Large intestine (tissue), 3 donors: ENCODE data around the gene PRSS53. TPM values are rescaled to one million over a fixed set of nuclear protein-coding genes. Genes with fewer than 3 reads are reported as not detected.

Experiments used
- DNase-seq, 2 donors: peaks; one replicate each; pipeline versions ENCODE4 v3.0.0 to v3.0.0-alpha.2; 2013
- H3K27ac ChIP-seq: one replicate; pipeline ENCODE4 v1.5.1; 2013; ENCODE audit warnings: low read length
- H3K27me3 ChIP-seq: 2 replicates; pipeline ENCODE4 v1.6.1; 2013; ENCODE audit warnings: low read length; ENCODE audit not compliant: control insufficient read depth, insufficient read depth
- H3K36me3 ChIP-seq: 2 replicates; pipeline ENCODE4 v1.6.1; 2013; ENCODE audit warnings: low read length; ENCODE audit not compliant: control insufficient read depth, insufficient read depth
- H3K4me1 ChIP-seq: one replicate; pipeline ENCODE4 v1.6.1; 2013; ENCODE audit warnings: low read length; ENCODE audit not compliant: control insufficient read depth, insufficient read depth
- H3K4me3 ChIP-seq: one replicate; pipeline ENCODE4 v1.5.1; 2013; ENCODE audit warnings: low read length
- H3K9me3 ChIP-seq: one replicate; pipeline ENCODE4 v1.6.1; 2013; ENCODE audit warnings: mild to moderate bottlenecking, low read depth, low read length, moderate library complexity; ENCODE audit not compliant: control insufficient read depth
- WGBS: methylation state at CpG from one replicate; pipeline ENCODE4 v1.1.5; 2013; ENCODE audit warnings: low lambda C conversion rate; ENCODE audit not compliant: insufficient coverage; 5-methylcytosine and 5-hydroxymethylcytosine counted together
- polyA plus RNA-seq: library from polyadenylated mRNA; unstranded; fragments of 120-200 nt; gene quantifications from one replicate; pipeline ENCODE4 v1.2.1, GENCODE V29; 2013

PRSS53 gene
- polyA plus RNA-seq, 1 donor: 1.8 TPM

DNA sequence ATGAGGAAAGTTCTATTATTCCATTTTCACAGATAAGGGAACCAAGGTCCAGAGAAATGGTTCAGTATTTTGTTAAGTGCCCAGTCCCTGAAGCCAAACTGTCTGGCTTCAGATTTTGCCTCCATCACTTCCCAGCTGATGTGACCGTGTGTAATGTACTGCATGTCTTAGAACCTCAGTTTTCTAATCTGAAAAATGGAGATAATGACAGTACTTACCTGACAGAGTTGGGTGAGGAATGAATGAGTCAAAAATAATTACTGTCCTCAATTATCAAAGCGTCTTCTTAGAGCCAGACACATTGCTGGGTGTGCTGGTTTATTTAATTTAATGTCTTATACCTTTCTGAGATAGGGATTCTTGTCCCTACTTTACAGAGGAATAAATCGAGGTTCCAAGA, 21.4 kb downstream of the PRSS53 start:
- Histone ChIP-seq H3K27ac (no peak overlapping the region), H3K9me3 (peaks cover 4% of the 10 kb centered on the region), H3K4me1 (peaks cover 5% of the 10 kb centered on the region), H3K27me3 (no peaks in the 10 kb centered on the region), H3K36me3 (peaks cover 6% of the 10 kb centered on the region), H3K4me3 (no peak overlapping the region)
- 100% methylated on average over 1 of the region's 3 CpGs for WGBS
- DNase-seq: no peak

- H3K4me1 ChIP-seq: no peaks in the 10 kb centered on the region
- H3K4me3 ChIP-seq: no peak overlapping the region
- DNase-seq: no peak
- no CpG with 5 or more reads among the region's 4 CpGs for WGBS
- no peaks in the 10 kb centered on the region for H3K27me3 ChIP-seq
- peak overlapping the region; percentile 33 for H3K27ac ChIP-seq
- H3K9me3 ChIP-seq: peaks cover 7% of the 10 kb centered on the region
- peaks cover 23% of the 10 kb centered on the region for H3K36me3 ChIP-seq
Observed at GRCh38 chr16:31064882-31065461, 23.8 kb downstream of the PRSS53 start.

DNA sequence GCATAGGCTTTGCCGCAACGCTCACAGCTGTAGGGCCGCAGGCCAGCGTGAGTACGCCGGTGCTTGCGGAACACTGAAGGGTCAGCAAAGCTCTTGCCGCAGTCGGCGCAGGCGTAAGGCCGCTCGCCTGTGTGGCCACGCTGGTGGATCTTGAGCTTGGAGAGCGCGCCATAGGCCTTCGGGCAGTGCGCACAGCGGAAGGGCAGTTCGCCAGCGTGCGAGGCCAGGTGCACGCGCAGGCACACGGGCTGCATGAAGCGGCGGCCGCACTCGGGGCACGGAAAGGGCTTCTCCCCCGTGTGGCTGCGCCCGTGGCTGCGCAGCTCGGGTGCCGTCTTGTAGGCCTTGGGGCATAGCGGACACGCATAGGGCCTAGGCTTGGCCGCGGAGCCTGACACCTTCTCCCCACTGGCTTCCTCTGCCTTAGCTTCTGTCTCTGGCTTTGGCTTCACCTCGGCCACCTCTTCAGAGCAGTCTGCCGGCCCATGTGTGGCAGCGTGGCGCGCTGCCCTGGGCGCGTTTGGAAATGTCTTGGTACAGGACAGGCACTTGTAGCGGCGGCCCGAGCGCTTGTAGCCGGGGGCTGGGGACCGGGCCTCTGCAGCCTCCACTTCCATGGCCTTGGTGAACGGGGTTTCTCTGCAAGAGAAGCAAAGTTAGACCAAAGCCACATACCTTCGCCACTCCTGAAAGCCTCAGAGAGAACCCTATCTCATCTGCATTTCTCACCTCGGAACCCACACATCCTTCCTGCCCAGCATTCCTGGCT, 24.7 kb downstream of the PRSS53 start:
- no CpG with 5 or more reads among the region's 56 CpGs for WGBS
- no peak overlapping the region for H3K27ac ChIP-seq

GRCh38 chr16:31063495-31063842, 25.3 kb downstream of the PRSS53 start:
- WGBS: no CpG with 5 or more reads among the region's 9 CpGs
- Histone ChIP-seq H3K36me3 (peaks cover 23% of the 10 kb centered on the region), H3K4me3 (no peak overlapping the region), H3K9me3 (peaks cover 7% of the 10 kb centered on the region), H3K4me1 (no peaks in the 10 kb centered on the region), H3K27me3 (no peaks in the 10 kb centered on the region), H3K27ac (no peak overlapping the region)
- no peak for DNase-seq

More for the DNA sequence above, 24.7 kb downstream of the PRSS53 start:
- Histone ChIP-seq H3K4me1 (no peaks in the 10 kb centered on the region), H3K9me3 (peaks cover 7% of the 10 kb centered on the region), H3K27me3 (no peaks in the 10 kb centered on the region), H3K36me3 (peaks cover 23% of the 10 kb centered on the region), H3K4me3 (no peak overlapping the region)
- no peak for DNase-seq

- no peak overlapping the region for H3K4me3 ChIP-seq
- H3K9me3 ChIP-seq: peaks cover 7% of the 10 kb centered on the region
- H3K27ac ChIP-seq: no peak overlapping the region
- DNase-seq: no peak
- WGBS: 100% methylated on average over 1 of the region's 54 CpGs
- peaks cover 26% of the 10 kb centered on the region for H3K36me3 ChIP-seq
- no peaks in the 10 kb centered on the region for H3K4me1 ChIP-seq
- H3K27me3 ChIP-seq: no peaks in the 10 kb centered on the region
Observed at GRCh38 chr16:31061813-31062440, 26.8 kb downstream of the PRSS53 start.

DNA sequence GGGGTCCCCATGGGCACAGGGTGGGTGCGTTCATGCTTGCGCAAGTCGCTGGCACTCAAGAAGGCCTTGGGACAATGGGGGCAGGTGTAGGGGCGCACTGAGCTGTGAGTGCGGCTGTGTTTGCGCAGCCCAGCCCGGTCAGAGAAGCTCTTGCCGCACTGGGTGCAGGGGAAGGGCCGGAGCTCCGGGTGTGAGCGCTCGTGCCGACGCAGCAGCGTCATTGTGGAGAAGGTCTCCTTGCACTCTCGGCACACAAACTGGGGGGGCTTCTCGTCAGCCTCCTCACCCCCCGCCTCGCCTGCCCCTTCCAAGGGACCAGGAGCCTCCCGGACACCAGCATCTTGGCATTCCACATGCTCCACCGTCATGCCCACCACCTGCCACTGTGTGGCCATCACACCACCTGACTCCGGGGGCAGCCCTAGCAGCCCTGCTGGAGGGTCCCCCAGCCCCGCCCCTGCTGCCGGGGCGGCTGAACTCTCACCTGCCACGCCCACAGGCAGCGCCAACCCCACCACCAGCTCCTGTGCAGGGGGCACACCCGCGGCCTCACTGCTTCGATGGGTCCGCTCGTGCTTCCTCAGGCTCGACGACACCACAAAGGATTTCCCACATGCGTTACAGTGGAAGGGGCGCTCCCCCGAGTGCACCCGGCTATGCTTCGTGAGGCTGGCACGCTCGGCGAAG, 27.5 kb downstream of the PRSS53 start:
- H3K4me3 ChIP-seq: no peak overlapping the region
- peaks cover 26% of the 10 kb centered on the region for H3K36me3 ChIP-seq
- DNase-seq: no peak
- no peaks in the 10 kb centered on the region for H3K27me3 ChIP-seq
- H3K27ac ChIP-seq: no peak overlapping the region
- no peaks in the 10 kb centered on the region for H3K4me1 ChIP-seq
- H3K9me3 ChIP-seq: peaks cover 7% of the 10 kb centered on the region
- WGBS: 100% methylated on average over 1 of the region's 42 CpGs

DNA sequence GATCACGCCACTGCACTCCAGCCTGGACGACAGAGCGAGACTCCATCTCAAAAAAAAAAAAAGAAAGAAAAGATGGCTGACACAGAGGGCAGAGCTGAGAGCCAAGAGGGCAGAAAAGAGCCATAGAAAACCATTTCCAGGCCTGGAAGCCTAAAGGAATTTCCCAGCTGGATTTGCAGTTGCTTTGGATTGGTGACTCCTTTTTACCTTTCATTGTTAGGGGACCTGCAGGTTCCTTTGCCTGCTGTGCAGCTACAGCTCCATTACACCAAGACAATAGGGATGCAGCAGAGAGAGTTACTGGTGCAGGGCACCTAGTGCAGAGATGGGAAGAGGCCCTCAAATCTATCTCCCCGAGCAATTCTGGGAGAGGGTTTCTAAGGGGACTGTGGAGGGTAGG, 33.1 kb downstream of the PRSS53 start:
- H3K27ac ChIP-seq: no peak overlapping the region
- no peak for DNase-seq
- no CpG with 5 or more reads among the region's 4 CpGs for WGBS
- no peaks in the 10 kb centered on the region for H3K9me3 ChIP-seq
- H3K4me1 ChIP-seq: no peaks in the 10 kb centered on the region
- no peaks in the 10 kb centered on the region for H3K27me3 ChIP-seq
- H3K4me3 ChIP-seq: no peak overlapping the region
- H3K36me3 ChIP-seq: peaks cover 3% of the 10 kb centered on the region

DNA sequence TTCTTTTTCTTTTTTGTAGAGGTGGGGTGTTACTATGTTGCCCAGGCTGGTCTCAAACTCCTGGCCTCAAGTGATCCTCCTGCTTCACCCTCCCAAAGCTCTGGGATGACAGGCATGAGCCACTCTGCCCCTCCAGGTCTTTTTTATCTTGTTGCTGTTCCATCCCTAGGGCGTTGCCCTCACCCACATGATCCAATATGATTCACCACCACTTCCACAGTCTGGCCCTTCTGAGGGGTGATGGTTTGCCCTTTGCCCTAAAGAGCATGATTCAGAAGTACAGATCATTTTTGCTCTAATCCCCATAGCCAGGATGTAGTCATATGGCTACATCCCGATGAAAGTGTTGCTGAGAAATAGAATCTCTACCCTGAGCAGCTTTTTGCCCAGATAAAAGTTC, 36.6 kb downstream of the PRSS53 start:
- no peaks in the 10 kb centered on the region for H3K4me1 ChIP-seq
- WGBS: no CpG with 5 or more reads among the region's 2 CpGs
- no peak overlapping the region for H3K27ac ChIP-seq
- no peaks in the 10 kb centered on the region for H3K36me3 ChIP-seq
- H3K27me3 ChIP-seq: no peaks in the 10 kb centered on the region
- DNase-seq: peak; percentile 85 to 87
- H3K4me3 ChIP-seq: no peak overlapping the region
- H3K9me3 ChIP-seq: no peaks in the 10 kb centered on the region

- Histone ChIP-seq H3K27ac (no peak overlapping the region), H3K36me3 (no peaks in the 10 kb centered on the region), H3K4me1 (no peaks in the 10 kb centered on the region), H3K4me3 (no peak overlapping the region), H3K9me3 (no peaks in the 10 kb centered on the region), H3K27me3 (no peaks in the 10 kb centered on the region)
- 100% methylated on average over 1 of the region's 10 CpGs for WGBS
- no peak for DNase-seq
Observed at GRCh38 chr16:31050280-31051030, 38.3 kb downstream of the PRSS53 start.
